Coronary artery (tissue), 2 donors: ENCODE results near the gene WNK2.

Source experiments
- DNase-seq: peaks from one replicate; pipeline ENCODE4 v3.0.0-alpha.2; 2017; ENCODE audit warnings: low spot score
- H3K27ac ChIP-seq, 2 donors: fragments of 200-600 bp; sonication (generic); one replicate each; pipeline ENCODE4 v1.5.1; 2016 to 2019
- H3K4me3 ChIP-seq: fragments of 200-600 bp; sonication (generic); 2 replicates; pipeline ENCODE4 v1.5.1; 2016; ENCODE audit warnings: mild to moderate bottlenecking, moderate library complexity
- CTCF ChIP-seq: fragments of 200-600 bp; sonication (generic); IDR thresholded peaks from one replicate; pipeline ENCODE4 v1.5.1; 2019; ENCODE audit warnings: antibody characterized with exemption

Gene WNK2

GRCh38 chr9:93172666-93173364, 11.1 kb upstream of the WNK2 start:
- Histone ChIP-seq H3K4me3 (no peak overlapping the region), H3K27ac (no peak overlapping the region)
- no peak for TF ChIP-seq CTCF
- DNase-seq, result no peak

GRCh38 chr9:93173365-93174051, 10.4 kb upstream of the WNK2 start:
- no peak overlapping the region for H3K4me3 ChIP-seq
- no peak for TF ChIP-seq CTCF
- no peak for DNase-seq
- no peak overlapping the region for H3K27ac ChIP-seq

GRCh38 chr9:93174976-93175375, 9.0 kb upstream of the WNK2 start:
- DNase-seq, result no peak
- Histone ChIP-seq H3K27ac (no peak overlapping the region), H3K4me3 (no peak overlapping the region)
- no peak for TF ChIP-seq CTCF

GRCh38 chr9:93177676-93178075, 6.3 kb upstream of the WNK2 start:
- no peak for TF ChIP-seq CTCF
- Histone ChIP-seq H3K4me3 (no peak overlapping the region), H3K27ac (no peak overlapping the region)
- no peak for DNase-seq

GRCh38 chr9:93178851-93179786, 4.8 kb upstream of the WNK2 start:
- TF ChIP-seq CTCF, result no peak
- no peak overlapping the region for H3K27ac ChIP-seq
- H3K4me3 ChIP-seq, result no peak overlapping the region
- DNase-seq, result no peak

- DNase-seq, result no peak
- no peak overlapping the region for H3K4me3 ChIP-seq
- H3K27ac ChIP-seq, result no peak overlapping the region
- no peak for TF ChIP-seq CTCF
Measured at GRCh38 chr9:93180938-93181337, 3.0 kb upstream of the WNK2 start.
